ENCODE results near the gene HOXA13.

HOXA13 gene

GRCh38 chr7:27194686-27195379, 5.1 kb downstream of the HOXA13 start:
- TF ChIP-seq POLR2A (IDR thresholded peaks at IDR 0.05; ENCODE audit: low read depth, low read length) (no peak), POLR2AphosphoS5 (IDR thresholded peaks at IDR 0.05; ENCODE audit: low read depth, low read length) (no peak), TAF1 (IDR thresholded peaks at IDR 0.05; ENCODE audit: borderline replicate concordance, low read depth, low read length) (no peak)
- no peak for FAIRE-seq
- DNase-seq (ENCODE audit: insufficient read length): no peak

GRCh38 chr7:27194002-27194352, 5.9 kb downstream of the HOXA13 start:
- DNase-seq (ENCODE audit: insufficient read length) (no peak), FAIRE-seq (no peak)
- TF ChIP-seq POLR2A (IDR thresholded peaks at IDR 0.05; ENCODE audit: low read depth, low read length) (no peak), TAF1 (IDR thresholded peaks at IDR 0.05; ENCODE audit: borderline replicate concordance, low read depth, low read length) (no peak), POLR2AphosphoS5 (IDR thresholded peaks at IDR 0.05; ENCODE audit: low read depth, low read length) (no peak)

- no peak for DNase-seq (ENCODE audit: insufficient read length)
- TF ChIP-seq TAF1 (IDR thresholded peaks at IDR 0.05; ENCODE audit: borderline replicate concordance, low read depth, low read length) (no peak), POLR2AphosphoS5 (IDR thresholded peaks at IDR 0.05; ENCODE audit: low read depth, low read length) (no peak), POLR2A (IDR thresholded peaks at IDR 0.05; ENCODE audit: low read depth, low read length) (no peak)
- no peak for FAIRE-seq
Measured at GRCh38 chr7:27193335-27194001, 6.4 kb downstream of the HOXA13 start.

- no peak for TF ChIP-seq POLR2A (IDR thresholded peaks at IDR 0.05; ENCODE audit: low read depth, low read length)
- no peak for TF ChIP-seq POLR2AphosphoS5 (IDR thresholded peaks at IDR 0.05; ENCODE audit: low read depth, low read length)
- no peak for TF ChIP-seq TAF1 (IDR thresholded peaks at IDR 0.05; ENCODE audit: borderline replicate concordance, low read depth, low read length)
- DNase-seq (ENCODE audit: insufficient read length) (no peak), FAIRE-seq (no peak)
Measured at GRCh38 chr7:27192546-27193334, 7.2 kb downstream of the HOXA13 start.

- TF ChIP-seq POLR2AphosphoS5 (IDR thresholded peaks at IDR 0.05; ENCODE audit: low read depth, low read length) (no peak), TAF1 (IDR thresholded peaks at IDR 0.05; ENCODE audit: borderline replicate concordance, low read depth, low read length) (no peak), POLR2A (IDR thresholded peaks at IDR 0.05; ENCODE audit: low read depth, low read length) (no peak)
- FAIRE-seq: no peak
- DNase-seq (ENCODE audit: insufficient read length): no peak
Measured at GRCh38 chr7:27191833-27192545, 7.9 kb downstream of the HOXA13 start.

- DNase-seq (ENCODE audit: insufficient read length): no peak
- TF ChIP-seq TAF1 (IDR thresholded peaks at IDR 0.05; ENCODE audit: borderline replicate concordance, low read depth, low read length) (no peak), POLR2A (IDR thresholded peaks at IDR 0.05; ENCODE audit: low read depth, low read length) (no peak), POLR2AphosphoS5 (IDR thresholded peaks at IDR 0.05; ENCODE audit: low read depth, low read length) (no peak)
- FAIRE-seq: no peak
Measured at GRCh38 chr7:27191161-27191731, 8.6 kb downstream of the HOXA13 start.

GRCh38 chr7:27189997-27190748, 9.7 kb downstream of the HOXA13 start:
- TF ChIP-seq POLR2AphosphoS5 (IDR thresholded peaks at IDR 0.05; ENCODE audit: low read depth, low read length): no peak
- TF ChIP-seq POLR2A (IDR thresholded peaks at IDR 0.05; ENCODE audit: low read depth, low read length): no peak
- TF ChIP-seq TAF1 (IDR thresholded peaks at IDR 0.05; ENCODE audit: borderline replicate concordance, low read depth, low read length): no peak
- no peak for DNase-seq (ENCODE audit: insufficient read length)

GRCh38 chr7:27189295-27189996, 10.4 kb downstream of the HOXA13 start:
- TF ChIP-seq TAF1 (IDR thresholded peaks at IDR 0.05; ENCODE audit: borderline replicate concordance, low read depth, low read length) (no peak), POLR2AphosphoS5 (IDR thresholded peaks at IDR 0.05; ENCODE audit: low read depth, low read length) (no peak), POLR2A (IDR thresholded peaks at IDR 0.05; ENCODE audit: low read depth, low read length) (no peak)
- FAIRE-seq: no peak
- no peak for DNase-seq (ENCODE audit: insufficient read length)

More at GRCh38 chr7:27189997-27190748, 9.7 kb downstream of the HOXA13 start:
- FAIRE-seq: no peak

GRCh38 chr7:27188386-27189294, 11.3 kb downstream of the HOXA13 start:
- TF ChIP-seq POLR2AphosphoS5 (IDR thresholded peaks at IDR 0.05; ENCODE audit: low read depth, low read length): no peak
- no peak for TF ChIP-seq POLR2A (IDR thresholded peaks at IDR 0.05; ENCODE audit: low read depth, low read length)
- TF ChIP-seq TAF1 (IDR thresholded peaks at IDR 0.05; ENCODE audit: borderline replicate concordance, low read depth, low read length): no peak
- no peak for FAIRE-seq
- no peak for DNase-seq (ENCODE audit: insufficient read length)
